Cardiac septum (tissue), 1 donor: Measurements from ENCODE around the gene ZNF135. TPM values are rescaled to one million over a fixed set of nuclear protein-coding genes. Genes with fewer than 3 reads are reported as not detected.

ENCODE experiments used
- DNase-seq: peaks from one replicate; pipeline ENCODE4 v3.0.0-alpha.2; 2020; ENCODE audit warnings: low spot score
- intact Hi-C: fragments of 100-400 bp; cut with DNase I; formaldehyde crosslinking; loops from one replicate; pipeline ENCODE4 v1.14.0; 2022
- total RNA-seq: library from RNA; stranded (reverse); fragmentation: NEBNext Ultra II Directional; extraction: Animal tissue kit (Norgen Biotek cat#: 25700); gene quantifications from one replicate; pipeline ENCODE4 v1.2.1, GENCODE V29; 2021
- donor health status: DM: no; HTN: no; CAD: no.

ZNF135 gene
- total RNA-seq, 1 donor from 2014 or later, result 4.2 TPM

- intact Hi-C loops, result no loop called here
- DNase-seq, result no peak
These were observed 14.2 kb upstream of the ZNF135 start for GRCh38 chr19:58044886-58045285.

GRCh38 chr19:58045411-58046050 is 13.6 kb upstream of the ZNF135 start:
- intact Hi-C loops, result no loop called here
- DNase-seq, result no peak

- intact Hi-C loops, result no loop called here
- DNase-seq, result no peak
These were observed 12.2 kb upstream of the ZNF135 start for GRCh38 chr19:58046856-58047255.

- intact Hi-C loops, result no loop called here
- DNase-seq, result no peak
These were observed 11.4 kb upstream of the ZNF135 start for GRCh38 chr19:58047672-58048071.

- intact Hi-C loops, result no loop called here
- DNase-seq, result no peak
These were observed 6.8 kb upstream of the ZNF135 start for GRCh38 chr19:58052256-58052655.

GRCh38 chr19:58053480-58054156 is 5.5 kb upstream of the ZNF135 start:
- intact Hi-C loops, result no loop called here
- DNase-seq, result no peak

GRCh38 chr19:58054901-58055874 is 3.9 kb upstream of the ZNF135 start:
- DNase-seq, result no peak

GRCh38 chr19:58056261-58056660 is 2.8 kb upstream of the ZNF135 start:
- DNase-seq, result no peak
- intact Hi-C loops, result loop anchor here (5.0 kb wide), 1 partner anchor 109 kb away; the partner anchor contains the start of gene ZNF256

More at GRCh38 chr19:58054901-58055874, 3.9 kb upstream of the ZNF135 start:
- intact Hi-C loops, result loop anchor here (5.0 kb wide), 1 partner anchor 108 kb away; the partner anchor contains the start of gene ZNF256

GRCh38 chr19:58056861-58057260 is 2.2 kb upstream of the ZNF135 start:
- no peak for DNase-seq
- intact Hi-C loops, result loop anchor here (5.0 kb wide), 1 partner anchor 110 kb away; the partner anchor contains the start of gene ZNF256

GRCh38 chr19:58058467-58058866 is 615 bp upstream of the ZNF135 start:
- intact Hi-C loops, result loop anchor here (5.0 kb wide), 1 partner anchor 111 kb away; the partner anchor contains the start of gene ZNF256

GRCh38 chr19:58059671-58060078 is 593 bp downstream of the ZNF135 start:
- intact Hi-C loops, result loop anchor here (5.0 kb wide), 1 partner anchor 112 kb away; the partner anchor contains the start of gene ZNF256
- no peak for DNase-seq

More at GRCh38 chr19:58058467-58058866, 615 bp upstream of the ZNF135 start:
- DNase-seq, result no peak

GRCh38 chr19:58060231-58060630 is 1.1 kb downstream of the ZNF135 start:
- DNase-seq, result no peak
- intact Hi-C loops, result no loop called here

GRCh38 chr19:58063712-58064111 is 4.6 kb downstream of the ZNF135 start:
- no peak for DNase-seq
- intact Hi-C loops, result no loop called here

- no peak for DNase-seq
- intact Hi-C loops, result no loop called here
These were observed 8.3 kb downstream of the ZNF135 start for GRCh38 chr19:58067240-58067912.

GRCh38 chr19:58079792-58080191 is 20.7 kb downstream of the ZNF135 start:
- intact Hi-C loops, result no loop called here
- DNase-seq, result no peak

- no peak for DNase-seq
- intact Hi-C loops, result no loop called here
These were observed 23.9 kb downstream of the ZNF135 start for GRCh38 chr19:58083021-58083420.

- no peak for DNase-seq
- intact Hi-C loops, result no loop called here
These were observed 25.7 kb downstream of the ZNF135 start for GRCh38 chr19:58084596-58085347.

- no peak for DNase-seq
- intact Hi-C loops, result no loop called here
These were observed 26.3 kb downstream of the ZNF135 start for GRCh38 chr19:58085348-58085875.
